ENCODE results near the gene SLC15A3. TPM values are rescaled to one million over a fixed set of nuclear protein-coding genes. Genes with fewer than 3 reads are reported as not detected.

Gene SLC15A3
- total RNA-seq, 2 donors from 2014 or later = 3.3 to 19.4 TPM

DNA sequence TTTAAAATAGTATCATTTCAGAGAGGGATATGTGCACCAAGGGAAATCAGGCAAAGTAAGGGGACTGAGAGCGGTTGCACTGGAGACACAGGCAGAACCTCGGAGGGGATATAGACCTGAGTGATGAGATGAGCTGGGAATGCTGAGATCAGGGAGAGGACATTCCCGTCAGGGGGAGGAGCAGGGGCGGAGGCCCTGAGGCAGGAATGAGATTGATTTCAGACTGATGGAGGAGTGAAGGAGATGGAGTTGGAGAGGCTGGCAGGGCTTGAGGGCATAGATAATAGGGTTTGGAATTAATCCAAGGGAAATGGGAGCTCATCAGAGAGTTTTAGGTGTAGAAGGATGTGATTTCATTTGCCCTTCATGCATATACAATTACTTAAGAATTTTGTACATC lies 32.7 kb upstream of the SLC15A3 start:
- Histone ChIP-seq H3K27ac (no peak overlapping the region), H3K4me3 (no peak overlapping the region), H3K4me1 (replicated peaks) (no peaks in the 10 kb centered on the region), H3K36me3 (no peaks in the 10 kb centered on the region), H3K9me3 (no peaks in the 10 kb centered on the region), H3K27me3 (replicated peaks; ENCODE audit: insufficient read depth) (no peaks in the 10 kb centered on the region)
- no peak for DNase-seq (ENCODE audit: low spot score)
- WGBS = 56% methylated on average over 4 of the region's 4 CpGs
- intact Hi-C loops (cut with DNase I) = no loop called here
- TF ChIP-seq POLR2AphosphoS5 (IDR thresholded peaks at IDR 0.05) = no peak
- TF ChIP-seq, protein P1, sequence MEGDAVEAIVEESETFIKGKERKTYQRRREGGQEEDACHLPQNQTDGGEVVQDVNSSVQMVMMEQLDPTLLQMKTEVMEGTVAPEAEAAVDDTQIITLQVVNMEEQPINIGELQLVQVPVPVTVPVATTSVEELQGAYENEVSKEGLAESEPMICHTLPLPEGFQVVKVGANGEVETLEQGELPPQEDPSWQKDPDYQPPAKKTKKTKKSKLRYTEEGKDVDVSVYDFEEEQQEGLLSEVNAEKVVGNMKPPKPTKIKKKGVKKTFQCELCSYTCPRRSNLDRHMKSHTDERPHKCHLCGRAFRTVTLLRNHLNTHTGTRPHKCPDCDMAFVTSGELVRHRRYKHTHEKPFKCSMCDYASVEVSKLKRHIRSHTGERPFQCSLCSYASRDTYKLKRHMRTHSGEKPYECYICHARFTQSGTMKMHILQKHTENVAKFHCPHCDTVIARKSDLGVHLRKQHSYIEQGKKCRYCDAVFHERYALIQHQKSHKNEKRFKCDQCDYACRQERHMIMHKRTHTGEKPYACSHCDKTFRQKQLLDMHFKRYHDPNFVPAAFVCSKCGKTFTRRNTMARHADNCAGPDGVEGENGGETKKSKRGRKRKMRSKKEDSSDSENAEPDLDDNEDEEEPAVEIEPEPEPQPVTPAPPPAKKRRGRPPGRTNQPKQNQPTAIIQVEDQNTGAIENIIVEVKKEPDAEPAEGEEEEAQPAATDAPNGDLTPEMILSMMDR (IDR thresholded peaks at IDR 0.05) = no peak
- TF ChIP-seq POLR2A (IDR thresholded peaks at IDR 0.05) = no peak

DNA sequence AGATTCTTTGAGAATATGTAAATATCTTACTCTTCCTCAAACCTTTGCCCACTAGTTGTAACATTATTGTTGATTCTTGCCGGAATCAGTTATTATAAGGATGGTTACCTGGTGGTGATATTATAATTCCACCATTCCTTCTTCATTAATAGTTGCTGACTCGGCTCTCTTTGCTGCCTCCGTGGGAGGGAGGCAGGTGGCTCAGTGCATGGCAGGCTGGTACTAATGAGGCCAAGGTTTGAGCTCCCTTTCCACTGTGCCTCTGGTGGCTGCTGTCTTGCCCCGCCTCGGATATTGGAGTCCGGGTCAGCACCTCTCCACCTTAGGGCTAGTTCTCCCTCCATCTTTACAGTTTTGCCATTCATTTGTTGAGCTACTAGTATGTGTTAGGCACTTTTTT lies 32.2 kb upstream of the SLC15A3 start:
- intact Hi-C loops (cut with DNase I) = no loop called here
- DNase-seq (ENCODE audit: low spot score) = no peak
- WGBS = 82% methylated on average over 6 of the region's 6 CpGs
- Histone ChIP-seq H3K9me3 (no peaks in the 10 kb centered on the region), H3K4me1 (replicated peaks) (no peaks in the 10 kb centered on the region), H3K27me3 (replicated peaks; ENCODE audit: insufficient read depth) (no peaks in the 10 kb centered on the region), H3K27ac (no peak overlapping the region), H3K4me3 (no peak overlapping the region), H3K36me3 (no peaks in the 10 kb centered on the region)
- TF ChIP-seq POLR2AphosphoS5 (IDR thresholded peaks at IDR 0.05) (no peak), POLR2A (IDR thresholded peaks at IDR 0.05) (no peak)
- TF ChIP-seq, protein P1 (IDR thresholded peaks at IDR 0.05) = no peak

DNA sequence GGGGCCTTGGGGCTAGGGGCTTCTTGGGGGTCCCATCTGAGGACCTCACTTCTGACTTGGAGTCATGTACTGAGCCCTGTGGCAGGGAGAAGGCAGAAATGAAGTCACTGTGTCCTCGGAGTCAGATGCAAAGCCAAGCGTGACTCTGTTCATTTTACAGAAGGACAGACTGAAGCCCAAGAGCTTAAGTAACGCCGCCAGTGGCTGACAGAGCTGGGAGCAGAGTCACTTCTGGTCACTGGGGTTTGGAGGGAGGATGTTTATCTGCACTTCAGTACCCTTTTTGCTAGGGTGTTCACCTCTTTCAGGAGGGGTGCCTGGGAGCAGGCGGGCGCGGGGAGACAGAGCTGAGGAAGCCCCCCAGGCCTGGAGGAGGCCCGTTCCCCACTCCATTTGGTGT lies 30.2 kb upstream of the SLC15A3 start:
- 95% methylated on average over 8 of the region's 8 CpGs for WGBS

DNA sequence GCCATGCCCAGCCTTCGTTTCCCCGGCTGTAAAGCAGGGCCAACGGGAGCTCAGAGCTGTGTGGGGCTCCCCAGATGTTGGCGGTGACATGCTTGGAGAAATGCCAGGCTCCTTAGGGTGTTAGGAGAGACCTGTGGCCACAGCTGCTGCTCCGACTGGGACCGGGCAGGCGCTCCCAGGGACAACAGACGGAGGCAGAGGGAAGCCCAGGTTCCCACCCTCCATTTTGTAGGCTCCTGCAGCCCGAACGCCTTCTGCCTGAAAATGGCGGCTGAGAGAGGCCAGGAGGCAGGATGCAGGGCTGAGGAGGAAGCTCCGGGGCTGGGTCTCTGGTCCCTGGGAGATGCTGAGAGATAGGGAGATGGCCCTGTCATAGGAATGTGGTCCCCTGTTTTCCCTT lies 29.5 kb upstream of the SLC15A3 start:
- Histone ChIP-seq H3K9me3 (no peaks in the 10 kb centered on the region), H3K27ac (no peak overlapping the region), H3K36me3 (no peaks in the 10 kb centered on the region), H3K27me3 (replicated peaks; ENCODE audit: insufficient read depth) (no peaks in the 10 kb centered on the region), H3K4me1 (replicated peaks) (no peaks in the 10 kb centered on the region), H3K4me3 (no peak overlapping the region)
- no peak for DNase-seq (ENCODE audit: low spot score)
- intact Hi-C loops (cut with DNase I) = no loop called here
- 95% methylated on average over 12 of the region's 12 CpGs for WGBS
- no peak for TF ChIP-seq POLR2A (IDR thresholded peaks at IDR 0.05)
- TF ChIP-seq, protein P1 (IDR thresholded peaks at IDR 0.05) = no peak
- no peak for TF ChIP-seq POLR2AphosphoS5 (IDR thresholded peaks at IDR 0.05)

More for the DNA sequence above, 30.2 kb upstream of the SLC15A3 start:
- TF ChIP-seq, protein P1 (IDR thresholded peaks at IDR 0.05) = no peak
- TF ChIP-seq POLR2A (IDR thresholded peaks at IDR 0.05) = no peak
- no peak for TF ChIP-seq POLR2AphosphoS5 (IDR thresholded peaks at IDR 0.05)
- no peak for DNase-seq (ENCODE audit: low spot score)
- Histone ChIP-seq H3K36me3 (no peaks in the 10 kb centered on the region), H3K27me3 (replicated peaks; ENCODE audit: insufficient read depth) (no peaks in the 10 kb centered on the region), H3K27ac (no peak overlapping the region), H3K4me3 (no peak overlapping the region), H3K9me3 (no peaks in the 10 kb centered on the region), H3K4me1 (replicated peaks) (no peaks in the 10 kb centered on the region)
- intact Hi-C loops (cut with DNase I) = no loop called here

DNA sequence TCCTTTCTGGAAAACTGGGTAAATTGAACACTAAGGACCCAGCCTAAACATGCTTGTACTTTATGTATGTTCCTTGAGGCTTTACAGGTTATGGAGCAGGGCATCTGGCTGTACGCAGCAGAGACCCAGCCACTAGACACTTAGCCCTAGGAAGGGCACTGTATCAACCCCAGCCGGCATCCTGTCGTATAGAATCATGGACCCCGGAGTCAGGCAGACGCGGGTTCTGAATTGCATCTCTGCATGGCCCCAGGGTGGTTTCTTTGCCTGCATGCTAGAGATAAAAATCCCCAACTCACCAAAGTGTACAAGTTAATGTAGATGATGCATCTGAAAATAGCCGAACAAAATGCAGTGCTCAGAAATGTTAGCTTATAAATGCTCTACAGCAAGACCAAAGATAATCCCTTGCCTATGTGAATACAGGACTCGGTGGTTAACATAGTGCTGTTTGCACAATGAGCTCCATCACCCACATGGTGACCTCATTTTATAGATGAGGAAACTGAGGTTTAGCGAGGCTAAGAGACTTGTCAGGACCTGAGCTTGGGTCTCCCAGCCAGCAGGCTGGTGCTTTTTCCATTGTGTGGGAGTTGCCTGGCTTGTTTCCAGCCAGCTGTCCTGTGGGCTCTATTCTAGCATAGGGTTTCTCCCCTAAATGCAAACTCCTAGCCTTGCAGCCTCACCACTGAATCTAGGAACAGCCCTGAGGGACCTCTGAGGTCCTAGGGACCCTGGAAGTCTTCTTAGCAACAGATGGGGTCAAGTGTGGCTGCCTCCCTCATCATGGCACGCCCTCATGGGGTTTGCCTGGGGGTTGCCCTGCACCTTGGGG lies 26.8 kb upstream of the SLC15A3 start:
- Histone ChIP-seq H3K27ac (no peak overlapping the region), H3K4me3 (no peak overlapping the region), H3K9me3 (no peaks in the 10 kb centered on the region), H3K27me3 (replicated peaks; ENCODE audit: insufficient read depth) (no peaks in the 10 kb centered on the region), H3K4me1 (replicated peaks) (no peaks in the 10 kb centered on the region), H3K36me3 (no peaks in the 10 kb centered on the region)
- intact Hi-C loops (cut with DNase I) = no loop called here
- no peak for DNase-seq (ENCODE audit: low spot score)
- TF ChIP-seq, protein P1 (IDR thresholded peaks at IDR 0.05) = no peak
- TF ChIP-seq POLR2A (IDR thresholded peaks at IDR 0.05) (no peak), POLR2AphosphoS5 (IDR thresholded peaks at IDR 0.05) (no peak)
- WGBS = 72% methylated on average over 10 of the region's 10 CpGs

All from prostate gland (tissue), 2 donors.